ENCODE measurements around the gene IFNA13.

The IFNA13 gene

DNA sequence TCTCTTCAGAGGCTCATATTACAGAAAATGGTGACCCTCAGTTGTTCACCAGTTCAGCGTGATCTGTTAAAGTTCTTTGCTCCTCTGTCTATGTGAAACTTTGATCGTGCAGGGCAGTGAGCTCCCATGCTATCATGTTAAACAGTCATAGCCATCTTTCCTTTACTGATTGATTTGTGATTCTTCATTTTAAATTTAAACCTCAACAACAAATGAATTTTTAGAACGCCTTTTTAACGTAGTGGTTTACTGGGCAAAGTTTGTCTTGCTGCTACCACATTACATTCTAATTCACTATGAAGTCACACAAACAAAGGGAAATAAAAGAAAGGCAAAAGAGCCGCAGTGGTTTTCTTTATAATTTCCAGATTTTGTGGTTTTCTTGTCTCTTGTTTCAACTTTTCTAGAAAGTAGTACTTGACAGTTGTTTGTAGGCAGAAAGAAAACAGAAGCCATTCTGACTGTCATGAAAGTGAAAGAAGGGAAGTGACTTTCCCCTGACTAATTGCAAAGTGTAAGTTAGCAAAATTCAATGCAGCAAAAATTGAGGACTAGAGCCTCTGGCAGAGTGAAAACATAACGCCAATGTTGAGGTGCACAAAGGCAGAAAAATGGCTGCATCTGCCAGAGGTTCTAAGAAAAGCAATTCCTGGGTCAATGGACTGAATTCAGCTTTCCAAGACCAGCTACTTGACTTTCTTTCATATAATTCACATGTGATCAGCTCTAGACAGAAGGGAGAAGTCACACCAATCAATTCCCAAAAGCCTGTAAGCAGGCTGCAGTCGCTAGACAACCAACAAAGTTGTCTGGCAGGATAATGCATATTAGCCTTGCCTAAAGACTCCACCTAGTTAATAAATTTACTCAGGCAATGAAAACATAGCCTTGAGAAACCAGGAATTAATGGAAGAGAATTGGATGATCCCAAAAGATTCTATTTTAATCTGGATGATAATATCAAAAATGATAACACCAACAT lies 10.1 kb downstream of the IFNA13 start:
- DNase-seq (ENCODE audit: low read depth): no peak

DNA sequence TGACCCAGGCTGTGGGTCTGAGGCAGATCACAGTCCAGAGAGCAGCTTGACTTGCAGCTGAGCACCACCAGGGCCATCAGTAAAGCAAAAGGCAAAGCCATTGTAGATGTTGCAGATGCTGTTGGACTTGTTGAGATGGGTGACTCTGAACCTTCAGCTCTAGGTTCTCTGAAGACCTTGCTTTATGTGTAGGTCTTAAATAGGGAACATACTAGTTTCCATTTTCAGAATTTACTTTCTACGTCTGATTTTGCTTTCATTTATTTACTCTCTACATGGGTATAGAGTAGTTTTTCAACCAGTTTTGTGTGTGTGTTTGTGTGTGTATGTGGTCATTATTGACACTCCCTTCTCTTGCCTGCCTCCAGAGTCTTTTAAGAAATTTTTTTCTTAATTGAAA lies 17.1 kb downstream of the IFNA13 start, which contains the start of gene IFNA6:
Gene IFNA6, minus strand, starts transcription at position 101 of the 400 bp plus-strand sequence. Its CDS starts 0 bp downstream, at position 101.
- no peak for DNase-seq (ENCODE audit: low read depth)

DNA sequence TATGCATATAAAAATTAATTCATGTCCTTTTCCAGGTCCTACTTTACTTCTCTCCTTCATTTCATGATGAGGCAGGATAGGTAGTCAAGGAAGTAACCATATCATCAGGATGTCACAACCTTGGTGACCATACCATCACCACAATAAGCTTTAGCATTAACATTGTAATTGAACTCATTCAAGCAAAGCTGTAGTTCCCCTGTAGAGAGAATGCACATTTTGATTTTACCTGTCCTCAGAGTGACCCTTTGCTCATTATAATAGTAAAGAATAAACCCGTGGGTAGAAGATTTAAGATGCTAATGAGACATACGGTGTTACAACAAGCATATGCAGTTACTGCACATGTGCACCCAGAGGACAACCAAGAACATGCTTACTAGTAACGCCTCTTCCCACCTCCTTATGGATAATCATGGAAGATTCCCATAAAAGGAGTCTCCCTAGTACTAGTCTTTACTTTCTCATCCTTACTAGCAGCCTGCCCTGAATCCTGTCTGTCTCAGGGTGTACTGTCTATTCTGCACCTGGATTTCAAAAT lies 19.4 kb downstream of the IFNA13 start:
- no peak for DNase-seq (ENCODE audit: low read depth)

DNA sequence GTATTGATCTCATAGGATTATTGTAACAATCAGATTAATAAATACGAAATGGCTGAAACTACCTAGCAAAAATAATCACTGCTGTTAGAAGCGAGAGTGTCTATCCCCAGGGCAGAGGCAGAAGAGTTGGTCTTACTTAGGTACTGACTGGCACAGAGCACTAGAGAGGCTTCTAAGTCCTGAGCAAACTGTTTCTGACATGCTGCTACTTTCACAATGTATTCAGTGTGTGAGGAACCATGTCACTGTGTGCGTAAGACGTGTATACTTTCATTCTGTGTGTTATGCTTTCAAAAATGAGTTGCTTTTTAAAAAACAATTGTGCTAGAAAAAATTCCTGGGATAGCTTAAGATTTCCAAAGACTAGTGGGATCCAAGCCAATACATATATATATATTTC lies 27.1 kb downstream of the IFNA13 start:
- no peak for DNase-seq (ENCODE audit: low read depth)

DNA sequence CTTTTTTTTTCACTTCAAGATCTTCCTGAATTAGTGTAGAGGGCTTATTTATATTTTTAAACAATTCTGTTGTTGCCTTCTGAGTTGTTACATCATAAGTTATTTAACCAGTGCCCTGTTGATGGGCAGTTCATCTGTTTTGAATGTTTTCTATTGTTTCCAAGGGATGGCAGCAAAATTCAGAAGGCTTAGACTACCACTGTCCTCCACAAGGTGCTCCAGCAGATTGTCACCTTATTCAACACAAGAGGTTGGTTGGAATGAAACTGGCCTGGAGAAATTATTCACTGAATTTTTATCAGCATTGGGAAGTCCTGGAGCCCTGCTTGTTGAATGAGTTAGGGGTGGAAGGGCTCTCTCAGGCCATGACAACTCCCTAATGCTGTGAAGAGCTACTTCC lies 31.4 kb downstream of the IFNA13 start:
- no peak for DNase-seq (ENCODE audit: low read depth)

DNA sequence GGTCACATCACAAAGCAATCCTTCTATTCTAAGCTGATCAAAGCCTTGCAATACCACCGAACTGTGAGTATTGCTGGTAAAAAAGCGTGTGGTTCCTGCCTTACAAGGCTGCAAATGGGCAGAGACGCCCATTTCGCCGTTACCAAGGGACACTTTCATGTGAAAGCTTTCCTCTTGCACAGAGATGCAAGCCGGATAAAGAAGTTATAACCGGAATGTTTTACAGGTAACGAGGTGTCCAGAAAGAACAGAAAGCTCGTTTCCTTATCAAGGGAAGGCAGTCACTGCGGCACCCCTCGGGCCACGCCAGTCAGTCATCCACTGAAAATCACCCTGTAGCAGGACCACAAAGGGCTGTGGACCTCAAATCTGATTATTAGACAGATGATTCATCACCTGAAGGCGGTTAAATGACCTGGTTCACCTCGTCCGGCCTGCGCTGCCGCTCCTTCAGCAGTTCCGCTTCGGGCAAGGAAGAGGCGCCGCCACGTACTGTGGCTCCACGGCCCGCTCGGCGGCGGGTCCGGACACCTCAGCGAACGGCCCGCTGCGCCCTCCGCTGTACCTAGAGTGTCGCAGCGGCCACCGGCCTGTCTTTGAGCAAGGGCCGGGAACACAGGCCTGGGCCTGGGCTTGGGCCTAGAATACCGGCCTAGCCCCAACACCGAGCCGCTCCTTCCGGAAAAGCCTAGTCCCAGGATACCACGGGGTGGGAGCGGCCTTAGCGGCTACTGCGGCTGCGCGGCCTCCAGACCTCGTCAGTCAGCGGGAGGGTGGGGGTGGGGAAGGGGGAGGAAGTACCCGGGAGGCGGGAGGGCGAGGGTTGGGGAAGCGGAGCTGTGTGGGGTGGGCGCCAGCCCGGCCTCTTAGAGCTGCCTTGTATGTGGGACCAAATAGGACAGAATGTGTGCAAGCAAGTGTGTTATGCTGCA lies 32.9 kb downstream of the IFNA13 start, which contains the start of gene KLHL9:
Gene KLHL9, minus strand, starts transcription at position 704 of the 932 bp plus-strand sequence. Its CDS starts 545 bp downstream, at position 159.
- DNase-seq (ENCODE audit: low read depth): peak; percentile 78

DNA sequence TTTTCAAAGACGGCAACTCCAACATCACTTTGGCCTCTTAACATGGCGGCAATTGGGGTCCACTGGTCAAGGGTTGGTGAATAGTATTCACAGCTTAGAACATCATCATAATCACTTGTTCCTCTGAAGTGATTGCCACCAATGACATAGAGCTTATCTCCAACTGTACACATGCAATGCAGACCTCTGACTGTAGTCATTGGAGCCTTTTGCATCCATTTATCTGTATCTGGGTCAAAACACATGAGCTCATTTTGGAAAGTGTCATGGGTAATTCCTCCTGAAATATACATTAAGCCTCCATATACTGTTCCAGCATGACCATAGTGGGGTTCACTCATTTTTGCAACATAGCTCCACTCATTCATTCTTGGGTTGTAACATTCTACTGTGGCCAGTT lies 34.6 kb downstream of the IFNA13 start:
- no peak for DNase-seq (ENCODE audit: low read depth)

DNA sequence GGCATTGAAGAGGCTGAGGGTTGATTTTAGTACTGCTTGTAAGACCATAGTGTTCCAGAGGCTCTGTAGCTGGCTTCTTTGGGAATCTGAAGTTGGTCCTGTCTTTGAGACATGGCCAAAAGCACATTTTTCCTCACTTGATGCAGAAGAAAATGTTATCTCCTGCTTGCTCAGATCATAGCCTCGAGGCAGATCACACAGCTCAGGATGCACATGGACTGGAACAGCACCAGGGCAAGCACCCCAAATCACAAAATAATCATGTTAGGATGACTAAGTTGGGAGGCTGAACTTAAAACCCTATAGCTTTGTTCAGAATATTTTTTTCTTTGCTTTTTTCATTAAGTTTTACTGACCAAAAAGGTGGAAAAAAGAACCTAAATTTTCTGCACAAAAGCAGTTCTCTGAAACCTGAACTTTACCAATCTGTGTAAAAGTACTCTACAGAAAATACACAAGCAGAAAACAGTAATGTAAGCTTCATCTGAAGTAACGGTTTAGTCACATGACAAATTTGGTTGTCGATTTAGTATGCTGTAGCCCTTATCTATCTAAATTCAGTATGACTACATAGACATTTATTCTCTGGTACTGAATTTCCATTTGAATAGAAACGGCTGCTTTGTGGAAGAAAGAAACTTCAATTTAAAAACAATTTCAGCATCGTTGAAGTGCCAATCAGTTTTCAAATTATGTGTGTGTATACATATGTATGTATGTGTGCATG lies 36.0 kb downstream of the IFNA13 start:
- no peak for DNase-seq (ENCODE audit: low read depth)

DNA sequence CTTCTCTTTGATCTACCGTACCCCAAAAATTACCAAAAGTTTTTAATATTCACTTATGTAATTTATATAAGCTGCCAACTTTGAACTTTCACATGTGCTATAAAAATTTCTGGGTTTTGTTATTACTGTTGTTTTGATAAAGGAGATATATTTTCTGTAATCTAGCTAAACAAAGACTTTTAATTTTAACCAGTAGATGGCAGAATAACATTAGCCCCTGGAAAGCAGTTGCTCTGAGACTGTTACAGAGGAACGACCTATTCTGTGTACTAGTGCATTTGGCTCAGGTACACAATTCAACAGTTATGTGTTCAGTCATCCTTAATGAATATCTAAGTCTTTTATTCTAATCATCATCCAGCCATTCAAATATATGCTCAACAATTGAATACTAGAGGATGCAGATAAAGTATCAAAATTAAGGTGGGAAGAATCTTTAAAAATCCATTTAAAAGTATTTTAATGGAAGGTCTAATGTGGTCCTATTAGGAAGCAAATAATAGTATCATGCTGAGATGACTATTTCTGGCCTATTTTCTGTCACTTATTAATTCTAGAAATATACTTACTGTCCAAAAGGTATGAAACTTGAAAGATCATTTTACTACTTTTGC lies 41.2 kb downstream of the IFNA13 start:
- no peak for DNase-seq (ENCODE audit: low read depth)

DNA sequence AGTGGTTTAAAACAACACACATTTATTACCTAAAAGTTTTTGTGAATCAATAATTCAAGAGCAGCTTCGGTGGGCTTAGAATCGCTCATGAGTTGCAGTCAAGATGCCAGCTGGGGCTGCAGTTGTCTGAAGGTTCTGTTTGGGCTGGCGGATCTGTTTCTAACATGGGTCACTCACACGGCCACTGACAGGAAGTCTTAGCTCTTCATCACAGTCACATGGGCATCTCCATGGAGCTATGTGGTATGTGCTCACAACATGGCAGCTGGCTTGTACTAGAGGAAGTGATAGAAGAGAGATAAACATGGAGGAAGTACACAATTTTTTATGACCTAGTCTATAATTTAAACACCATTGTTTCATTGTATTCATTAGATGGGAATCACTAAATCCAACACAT lies 43.8 kb downstream of the IFNA13 start:
- DNase-seq (ENCODE audit: low read depth): no peak

DNA sequence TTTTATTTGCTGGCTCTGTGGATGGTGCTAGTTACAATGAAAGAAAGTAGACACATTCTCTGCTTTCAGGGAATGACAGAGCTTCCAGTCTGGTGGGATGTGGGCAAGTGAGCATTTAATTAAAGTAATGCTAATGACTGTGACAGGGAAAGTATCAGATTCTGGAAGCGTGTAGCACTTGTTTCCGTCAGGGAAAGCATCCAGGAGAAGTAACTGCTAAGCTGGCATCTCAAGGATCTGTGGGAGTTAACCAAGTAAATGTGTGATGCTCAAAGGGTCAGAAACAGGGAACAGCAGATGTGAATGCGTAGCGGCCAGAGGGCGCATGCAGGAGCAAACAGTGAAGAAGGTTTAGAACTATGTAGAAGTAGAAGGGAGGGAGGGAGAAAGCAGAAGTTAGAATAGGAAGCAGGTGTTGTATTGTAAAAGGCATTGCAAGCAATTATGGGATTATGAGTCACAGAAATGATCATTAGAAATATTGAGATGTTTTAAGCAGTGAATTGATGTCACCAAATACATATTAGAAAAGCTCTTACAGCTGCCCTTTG lies 44.9 kb downstream of the IFNA13 start:
- no peak for DNase-seq (ENCODE audit: low read depth)

DNA sequence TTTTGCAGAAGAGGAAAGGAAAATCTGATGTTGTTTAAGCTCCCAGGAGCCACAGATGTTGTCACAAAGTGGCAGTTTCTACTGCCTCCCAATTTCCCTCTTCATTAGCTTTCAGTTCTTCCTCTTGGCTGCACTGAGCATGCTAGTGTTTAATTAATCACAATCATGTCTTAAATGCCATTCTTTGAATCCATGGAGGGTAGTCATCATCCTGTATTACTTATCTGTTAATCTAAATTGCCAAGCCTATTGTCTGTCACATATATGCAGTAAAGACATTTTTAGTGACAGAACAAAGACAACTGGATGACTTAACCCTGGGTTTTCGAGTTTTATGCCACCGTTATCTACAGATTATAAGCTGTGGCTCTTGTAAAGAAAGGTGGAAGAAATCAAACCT lies 47.4 kb downstream of the IFNA13 start:
- no peak for DNase-seq (ENCODE audit: low read depth)

DNA sequence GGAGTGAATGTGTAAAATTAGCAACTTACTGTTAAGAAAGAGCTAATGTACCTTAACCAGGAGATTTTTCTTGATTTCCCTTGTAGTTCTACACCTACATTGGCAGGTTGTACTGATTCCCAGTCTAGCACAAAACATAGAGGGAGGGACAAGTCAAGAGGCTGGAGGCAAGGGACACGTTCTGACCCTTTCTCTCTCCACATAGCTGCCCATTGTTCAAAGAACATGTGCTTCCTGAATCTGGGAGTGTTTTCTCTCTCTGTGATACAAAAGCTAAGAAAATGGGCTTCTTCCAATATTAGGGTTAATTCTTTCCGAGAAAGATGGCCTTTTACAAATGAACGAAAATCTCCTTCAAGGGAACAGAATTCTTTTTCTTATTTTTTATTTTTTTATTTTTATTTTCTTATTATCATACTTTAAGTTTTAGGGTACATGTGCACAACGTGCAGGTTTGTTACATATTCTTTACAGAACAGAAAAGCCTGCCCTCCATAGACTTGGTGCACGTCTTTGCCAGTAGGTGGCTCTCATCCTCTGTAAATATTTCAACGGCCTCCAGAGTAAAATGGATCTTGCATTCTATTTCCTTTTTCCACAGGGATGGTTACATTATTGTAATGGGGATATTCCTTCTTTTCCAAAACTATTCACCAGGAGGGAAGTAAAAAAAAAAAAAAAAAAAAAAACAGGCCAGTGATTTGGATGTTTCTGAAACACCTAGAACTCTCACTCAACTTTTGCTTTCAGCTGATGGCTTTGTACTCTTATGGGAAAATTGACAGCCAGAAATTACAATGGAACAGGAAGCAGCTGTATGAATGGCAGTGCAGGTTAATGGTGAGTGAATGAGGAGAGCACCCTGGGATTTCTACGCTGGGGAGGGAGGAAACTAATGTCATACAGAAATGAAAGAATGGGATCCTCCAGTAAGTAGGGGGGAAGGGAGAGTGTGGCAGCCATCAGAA lies 49.6 kb downstream of the IFNA13 start:
- no peak for DNase-seq (ENCODE audit: low read depth)

Measured in stimulated activated CD8-positive, alpha-beta memory T cell treated with anti-CD3 and anti-CD28 coated beads, Interleukin-12 subunit alpha, Interleukin-12 subunit beta, amount 100 ng/mL, for 4 hours (primary cell).